HEK293 (cell line): ENCODE measurements around the gene HNRNPC.

Source experiments
- CTCF ChIP-seq: fragments of 450-650 bp; formaldehyde crosslinking; IDR thresholded peaks from 2 replicates; pipeline ENCODE4 v1.5.1; 2016; ENCODE audit warnings: missing biosample characterization, missing genetic modification characterization
- KLF16 ChIP-seq: fragments of 450-650 bp; formaldehyde crosslinking; IDR thresholded peaks from 2 replicates; pipeline ENCODE4 v1.5.1; 2017; ENCODE audit warnings: missing biosample characterization, missing genetic modification characterization
- YY1 ChIP-seq: fragments of 450-650 bp; formaldehyde crosslinking; IDR thresholded peaks from 2 replicates; pipeline ENCODE4 v1.5.1; 2018; ENCODE audit warnings: missing biosample characterization, missing genetic modification characterization
- ZBTB8A ChIP-seq: fragments of 450-650 bp; formaldehyde crosslinking; IDR thresholded peaks from 2 replicates; pipeline ENCODE4 v1.5.1; 2016; ENCODE audit warnings: missing biosample characterization, missing genetic modification characterization
- ZNF133 ChIP-seq: fragments of 450-650 bp; formaldehyde crosslinking; IDR thresholded peaks from 2 replicates; pipeline ENCODE4 v1.5.1; 2016; ENCODE audit warnings: missing biosample characterization, missing genetic modification characterization
- ZNF211 ChIP-seq: fragments of 450-650 bp; formaldehyde crosslinking; IDR thresholded peaks from 2 replicates; pipeline ENCODE4 v1.5.1; 2016; ENCODE audit warnings: low read depth, missing biosample characterization, missing genetic modification characterization
- ZNF423 ChIP-seq: fragments of 450-650 bp; formaldehyde crosslinking; IDR thresholded peaks from 2 replicates; pipeline ENCODE4 v1.5.1; 2016; ENCODE audit warnings: missing biosample characterization, missing genetic modification characterization
- ZNF629 ChIP-seq: fragments of 450-650 bp; formaldehyde crosslinking; IDR thresholded peaks from 2 replicates; pipeline ENCODE4 v1.5.1; 2017; ENCODE audit warnings: missing biosample characterization, missing genetic modification characterization
- TF ChIP-seq, protein P1 (sequence below): fragments of 450-650 bp; formaldehyde crosslinking; IDR thresholded peaks from 2 replicates; pipeline ENCODE4 v1.5.1; 2016; ENCODE audit warnings: missing biosample characterization, missing genetic modification characterization

- TF ChIP-seq ZNF423 (tag by site-specific recombination) (no peak), YY1 (tag by site-specific recombination) (no peak), CTCF (tag by site-specific recombination) (no peak), ZNF211 (no peak), ZNF629 (tag by site-specific recombination) (no peak), ZBTB8A (tag by site-specific recombination) (no peak), KLF16 (tag by site-specific recombination) (no peak), ZNF133 (tag by site-specific recombination) (no peak)
- TF ChIP-seq, protein P1, sequence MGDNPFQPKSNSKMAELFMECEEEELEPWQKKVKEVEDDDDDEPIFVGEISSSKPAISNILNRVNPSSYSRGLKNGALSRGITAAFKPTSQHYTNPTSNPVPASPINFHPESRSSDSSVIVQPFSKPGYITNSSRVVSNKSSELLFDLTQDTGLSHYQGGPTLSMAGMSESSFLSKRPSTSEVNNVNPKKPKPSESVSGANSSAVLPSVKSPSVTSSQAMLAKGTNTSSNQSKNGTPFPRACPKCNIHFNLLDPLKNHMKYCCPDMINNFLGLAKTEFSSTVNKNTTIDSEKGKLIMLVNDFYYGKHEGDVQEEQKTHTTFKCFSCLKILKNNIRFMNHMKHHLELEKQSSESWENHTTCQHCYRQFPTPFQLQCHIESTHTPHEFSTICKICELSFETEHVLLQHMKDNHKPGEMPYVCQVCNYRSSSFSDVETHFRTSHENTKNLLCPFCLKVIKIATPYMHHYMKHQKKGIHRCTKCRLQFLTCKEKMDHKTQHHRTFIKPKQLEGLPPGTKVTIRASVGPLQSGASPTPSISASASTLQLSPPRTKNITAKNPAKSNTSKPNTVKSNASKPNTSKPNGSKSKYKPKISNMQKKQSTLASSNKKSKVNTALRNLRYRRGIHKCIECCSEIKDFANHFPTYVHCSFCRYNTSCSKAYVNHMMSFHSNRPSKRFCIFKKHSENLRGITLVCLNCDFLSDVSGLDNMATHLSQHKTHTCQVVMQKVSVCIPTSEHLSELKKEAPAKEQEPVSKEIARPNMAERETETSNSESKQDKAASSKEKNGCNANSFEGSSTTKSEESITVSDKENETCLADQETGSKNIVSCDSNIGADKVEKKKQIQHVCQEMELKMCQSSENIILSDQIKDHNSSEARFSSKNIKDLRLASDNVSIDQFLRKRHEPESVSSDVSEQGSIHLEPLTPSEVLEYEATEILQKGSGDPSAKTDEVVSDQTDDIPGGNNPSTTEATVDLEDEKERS: no peak
Measured at GRCh38 chr14:21227981-21228380, 41.3 kb downstream of the HNRNPC start.
